Dendritic cell treated with granulocyte-macrophage colony-stimulating factor and Interleukin-4, amounts not matched to agents 40 ng/mL and 50 ng/mL, for 4 days (primary cell): Measurements from ENCODE around the gene SPATA3.

Experiments used
- H3K27ac Mint-ChIP-seq: one replicate; pipeline ENCODE4 v1.8.0; 2022; ENCODE audit warnings: mild to moderate bottlenecking, mixed read lengths
- H3K27me3 Mint-ChIP-seq: one replicate; pipeline ENCODE4 v1.8.0; 2022; ENCODE audit warnings: mild to moderate bottlenecking, mixed read lengths
- H3K36me3 Mint-ChIP-seq: one replicate; pipeline ENCODE4 v1.8.0; 2022; ENCODE audit warnings: low read depth, mixed read lengths
- H3K4me1 Mint-ChIP-seq: one replicate; pipeline ENCODE4 v1.8.0; 2022; ENCODE audit warnings: low read depth, mixed read lengths
- H3K4me3 Mint-ChIP-seq: one replicate; pipeline ENCODE4 v1.8.0; 2022; ENCODE audit warnings: mild to moderate bottlenecking, moderate library complexity, mixed read lengths
- H3K9me3 Mint-ChIP-seq: one replicate; pipeline ENCODE4 v1.8.0; 2022; ENCODE audit warnings: mixed read lengths
- intact Hi-C: fragments of 100-400 bp; cut with micrococcal nuclease; formaldehyde crosslinking; loops from one replicate; pipeline ENCODE4 v1.15.0; 2022

Gene SPATA3

GRCh38 chr2:231036131-231036530, 40.2 kb downstream of the SPATA3 start:
- intact Hi-C loops, result no loop called here
- no peaks in the 10 kb centered on the region for H3K9me3 Mint-ChIP-seq
- peaks cover 65% of the 10 kb centered on the region for H3K27me3 Mint-ChIP-seq
- no peak overlapping the region for H3K4me3 Mint-ChIP-seq
- peaks cover 13% of the 10 kb centered on the region for H3K4me1 Mint-ChIP-seq
- H3K36me3 Mint-ChIP-seq, result no peaks in the 10 kb centered on the region
- no peak overlapping the region for H3K27ac Mint-ChIP-seq

GRCh38 chr2:231036578-231037106, 40.7 kb downstream of the SPATA3 start:
- Mint-ChIP-seq H3K27ac (no peak overlapping the region), H3K4me1 (peaks cover 13% of the 10 kb centered on the region), H3K4me3 (no peak overlapping the region), H3K27me3 (peaks cover 70% of the 10 kb centered on the region), H3K36me3 (no peaks in the 10 kb centered on the region), H3K9me3 (no peaks in the 10 kb centered on the region)
- intact Hi-C loops, result no loop called here

GRCh38 chr2:231037202-231037730, 41.3 kb downstream of the SPATA3 start, which contains the start of gene C2orf72:
TSS of gene C2orf72 (plus strand) at chr2:231037523. CDS start at chr2:231037566, 43 bp downstream.
- Mint-ChIP-seq H3K9me3 (no peaks in the 10 kb centered on the region), H3K27ac (no peak within 1 kb of the TSS), H3K4me3 (peak within 1 kb of the TSS; percentile 58), H3K27me3 (peaks cover 74% of the 10 kb centered on the region), H3K4me1 (peaks cover 13% of the 10 kb centered on the region), H3K36me3 (no peaks in the 10 kb centered on the region)
- intact Hi-C loops, result no loop called here

- H3K27me3 Mint-ChIP-seq, result peaks cover 78% of the 10 kb centered on the region
- no peak overlapping the region for H3K27ac Mint-ChIP-seq
- intact Hi-C loops, result no loop called here
- peaks cover 13% of the 10 kb centered on the region for H3K4me1 Mint-ChIP-seq
- H3K9me3 Mint-ChIP-seq, result no peaks in the 10 kb centered on the region
- no peaks in the 10 kb centered on the region for H3K36me3 Mint-ChIP-seq
- H3K4me3 Mint-ChIP-seq, result no peak overlapping the region
These were observed 42.0 kb downstream of the SPATA3 start for GRCh38 chr2:231037731-231038482.

- H3K4me3 Mint-ChIP-seq, result no peak overlapping the region
- no peaks in the 10 kb centered on the region for H3K36me3 Mint-ChIP-seq
- H3K27ac Mint-ChIP-seq, result no peak overlapping the region
- peaks cover 13% of the 10 kb centered on the region for H3K4me1 Mint-ChIP-seq
- peaks cover 74% of the 10 kb centered on the region for H3K27me3 Mint-ChIP-seq
- no peaks in the 10 kb centered on the region for H3K9me3 Mint-ChIP-seq
- intact Hi-C loops, result no loop called here
These were observed 42.8 kb downstream of the SPATA3 start for GRCh38 chr2:231038483-231039293.

GRCh38 chr2:231039294-231039664, 43.4 kb downstream of the SPATA3 start:
- peaks cover 70% of the 10 kb centered on the region for H3K27me3 Mint-ChIP-seq
- intact Hi-C loops, result no loop called here

DNA sequence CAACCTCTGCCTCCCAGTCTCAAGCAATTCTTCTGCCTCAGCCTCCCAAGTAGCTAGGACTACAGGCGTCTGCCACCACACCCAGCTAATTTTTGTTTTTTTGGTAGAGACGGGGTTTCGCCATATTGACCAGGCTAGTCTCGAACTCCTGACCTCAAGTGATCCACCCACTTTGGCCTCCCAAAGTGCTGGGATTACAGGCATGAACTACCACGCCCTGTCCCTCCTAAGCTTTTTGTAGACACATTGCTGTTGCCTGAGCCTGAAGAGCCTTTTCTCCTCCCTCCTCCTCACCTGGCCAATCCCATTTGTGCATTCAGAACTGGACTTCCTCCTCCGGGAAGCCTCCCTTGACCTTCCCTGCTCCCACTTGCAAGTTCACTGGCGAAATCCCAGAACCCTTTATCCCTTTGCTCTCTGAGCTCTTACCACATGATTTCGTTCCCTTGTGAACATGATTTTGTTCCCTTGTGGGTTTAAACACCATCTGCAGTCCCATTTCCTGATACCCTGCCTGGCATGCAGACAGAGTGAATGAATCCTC, 44.0 kb downstream of the SPATA3 start:
- Mint-ChIP-seq H3K36me3 (no peaks in the 10 kb centered on the region), H3K27me3 (peaks cover 64% of the 10 kb centered on the region), H3K9me3 (no peaks in the 10 kb centered on the region), H3K4me3 (no peak overlapping the region), H3K4me1 (peaks cover 8% of the 10 kb centered on the region), H3K27ac (no peak overlapping the region)
- intact Hi-C loops, result no loop called here

More at GRCh38 chr2:231039294-231039664, 43.4 kb downstream of the SPATA3 start:
- Mint-ChIP-seq H3K9me3 (no peaks in the 10 kb centered on the region), H3K4me3 (no peak overlapping the region), H3K27ac (no peak overlapping the region), H3K4me1 (peaks cover 13% of the 10 kb centered on the region), H3K36me3 (no peaks in the 10 kb centered on the region)

DNA sequence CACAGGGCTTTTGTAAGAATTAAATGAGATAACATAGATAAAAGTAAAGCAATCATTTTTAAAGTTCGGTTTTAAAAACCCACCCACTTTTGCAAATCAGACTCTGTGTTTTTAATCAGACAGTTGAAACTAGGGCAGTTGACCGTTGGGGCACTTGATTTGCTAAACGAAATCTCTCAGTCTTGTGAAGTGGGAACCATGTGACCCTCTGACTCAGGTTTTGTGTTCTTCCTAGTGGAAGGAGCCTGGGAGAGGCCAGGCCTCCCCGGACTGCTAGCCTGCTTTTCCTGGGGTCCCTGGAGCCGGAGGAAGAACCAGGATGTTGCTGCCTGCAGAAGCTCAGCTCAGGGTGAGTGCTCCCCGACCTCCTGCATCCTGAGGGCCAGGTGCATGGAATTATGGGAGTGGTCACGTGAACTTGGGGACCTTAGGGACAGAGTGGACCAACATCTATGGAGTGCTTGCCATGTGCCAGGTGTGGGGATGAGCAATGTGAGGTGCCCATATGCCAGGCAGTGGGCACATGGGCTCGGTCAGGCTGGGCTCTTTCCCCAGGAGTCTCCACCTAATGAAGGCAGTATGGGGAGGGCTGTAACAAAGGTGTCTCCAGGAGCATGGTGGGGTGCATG, 45.3 kb downstream of the SPATA3 start:
- H3K27me3 Mint-ChIP-seq, result peaks cover 56% of the 10 kb centered on the region
- no peak overlapping the region for H3K27ac Mint-ChIP-seq
- H3K9me3 Mint-ChIP-seq, result no peaks in the 10 kb centered on the region
- intact Hi-C loops, result no loop called here
- H3K4me3 Mint-ChIP-seq, result no peak overlapping the region
- no peaks in the 10 kb centered on the region for H3K36me3 Mint-ChIP-seq
- peaks cover 8% of the 10 kb centered on the region for H3K4me1 Mint-ChIP-seq

- intact Hi-C loops, result no loop called here
- H3K27ac Mint-ChIP-seq, result no peak overlapping the region
- no peaks in the 10 kb centered on the region for H3K36me3 Mint-ChIP-seq
- H3K9me3 Mint-ChIP-seq, result no peaks in the 10 kb centered on the region
- H3K4me1 Mint-ChIP-seq, result no peaks in the 10 kb centered on the region
- H3K4me3 Mint-ChIP-seq, result no peak overlapping the region
- peaks cover 50% of the 10 kb centered on the region for H3K27me3 Mint-ChIP-seq
These were observed 47.9 kb downstream of the SPATA3 start for GRCh38 chr2:231043796-231044195.

DNA sequence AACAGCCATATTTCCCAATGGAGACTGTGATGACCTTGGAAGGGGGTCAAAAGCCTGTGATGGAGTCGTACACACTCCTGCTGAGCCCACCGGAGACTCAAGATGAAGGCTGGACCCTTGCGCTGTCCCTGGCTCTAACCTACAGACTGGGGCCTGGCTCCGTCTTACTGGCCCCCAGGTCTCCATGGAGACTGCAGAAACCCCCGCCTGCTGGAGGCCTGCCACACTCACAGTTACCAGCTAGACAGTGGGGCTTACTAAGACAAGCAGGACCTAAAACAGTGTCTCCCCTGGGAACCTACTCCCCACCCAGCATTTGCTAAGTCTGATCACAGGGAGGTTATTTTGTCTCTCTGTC, 51.0 kb downstream of the SPATA3 start:
- peaks cover 41% of the 10 kb centered on the region for H3K27me3 Mint-ChIP-seq
- intact Hi-C loops, result no loop called here
- H3K4me1 Mint-ChIP-seq, result no peaks in the 10 kb centered on the region
- no peaks in the 10 kb centered on the region for H3K36me3 Mint-ChIP-seq
- no peak overlapping the region for H3K4me3 Mint-ChIP-seq
- H3K9me3 Mint-ChIP-seq, result no peaks in the 10 kb centered on the region
- H3K27ac Mint-ChIP-seq, result no peak overlapping the region

DNA sequence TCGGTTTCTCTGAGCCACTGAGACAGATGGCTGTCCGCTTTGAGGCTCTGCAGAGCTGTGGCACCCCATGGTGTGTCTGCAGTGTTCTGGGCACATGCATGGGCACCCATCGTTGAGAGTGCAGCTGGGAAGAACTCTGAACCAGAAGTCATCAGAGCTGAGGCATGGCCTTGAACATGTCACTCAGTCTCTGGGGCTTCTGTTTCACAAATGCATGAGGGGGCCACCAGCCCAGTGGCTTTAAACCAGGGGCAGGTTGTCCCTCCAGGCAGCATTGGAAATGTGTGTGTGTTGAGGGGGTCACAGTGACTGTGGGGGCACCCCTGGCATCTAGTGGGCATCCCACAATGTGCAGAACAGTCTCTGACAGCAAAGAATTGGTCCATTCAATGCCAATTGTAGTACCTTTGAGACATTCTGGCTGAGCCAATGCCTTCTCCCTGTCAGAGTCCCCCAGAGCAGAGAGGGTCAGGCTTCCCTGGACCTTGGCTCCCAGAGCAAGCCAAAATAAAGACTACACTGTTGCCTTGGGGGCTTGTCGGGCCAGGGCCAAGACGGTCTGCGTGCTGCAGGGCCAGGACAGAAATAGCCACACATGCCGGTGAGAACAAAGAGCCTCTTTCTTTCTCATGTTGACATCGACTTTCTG, 51.5 kb downstream of the SPATA3 start:
- H3K27ac Mint-ChIP-seq, result no peak overlapping the region
- peaks cover 45% of the 10 kb centered on the region for H3K27me3 Mint-ChIP-seq
- intact Hi-C loops, result no loop called here
- no peak overlapping the region for H3K4me3 Mint-ChIP-seq
- no peaks in the 10 kb centered on the region for H3K9me3 Mint-ChIP-seq
- peaks cover 3% of the 10 kb centered on the region for H3K4me1 Mint-ChIP-seq
- no peaks in the 10 kb centered on the region for H3K36me3 Mint-ChIP-seq

GRCh38 chr2:231047923-231048915, 52.3 kb downstream of the SPATA3 start:
- intact Hi-C loops, result no loop called here

More at GRCh38 chr2:231047923-231048915, 52.3 kb downstream of the SPATA3 start:
- Mint-ChIP-seq H3K27me3 (peaks cover 45% of the 10 kb centered on the region), H3K4me1 (peaks cover 10% of the 10 kb centered on the region), H3K9me3 (no peaks in the 10 kb centered on the region), H3K4me3 (no peak overlapping the region), H3K27ac (no peak overlapping the region), H3K36me3 (no peaks in the 10 kb centered on the region)
